Nephron progenitor cell (in vitro differentiated cells): ENCODE results near the gene SYT1.

ENCODE experiments used
- DNase-seq: peaks from one replicate; pipeline ENCODE4 v3.0.0; 2021
- H3K27ac Mint-ChIP-seq: 2 replicates; pipeline ENCODE4 v1.8.0; 2021; ENCODE audit warnings: mild to moderate bottlenecking, moderate library complexity, mixed read lengths
- H3K27me3 Mint-ChIP-seq: 2 replicates; pipeline ENCODE4 v1.8.0; 2021; ENCODE audit warnings: mild to moderate bottlenecking, low read depth, mixed read lengths; ENCODE audit not compliant: poor library complexity
- H3K36me3 Mint-ChIP-seq: 2 replicates; pipeline ENCODE4 v1.8.0; 2021; ENCODE audit warnings: low read depth, mixed read lengths
- H3K4me1 Mint-ChIP-seq: 2 replicates; pipeline ENCODE4 v1.8.0; 2021; ENCODE audit warnings: mixed read lengths
- H3K4me3 Mint-ChIP-seq: 2 replicates; pipeline ENCODE4 v1.8.0; 2021; ENCODE audit warnings: mild to moderate bottlenecking, moderate library complexity, mixed read lengths
- H3K9me3 Mint-ChIP-seq: 2 replicates; pipeline ENCODE4 v1.8.0; 2021; ENCODE audit warnings: mild to moderate bottlenecking, moderate library complexity, mixed read lengths
- CTCF ChIP-seq: fragments of 200-600 bp; sonication (generic); IDR thresholded peaks from 2 replicates; pipeline ENCODE4 v1.5.0; 2021; ENCODE audit warnings: antibody characterized with exemption

SYT1 gene

GRCh38 chr12:79482323-79482722, 617.7 kb downstream of the SYT1 start:
- no peak for DNase-seq
- Mint-ChIP-seq H3K9me3 (peaks cover 5% of the 10 kb centered on the region), H3K36me3 (no peaks in the 10 kb centered on the region), H3K4me1 (no peaks in the 10 kb centered on the region), H3K27ac (no peak overlapping the region), H3K4me3 (no peak overlapping the region), H3K27me3 (no peaks in the 10 kb centered on the region)
- TF ChIP-seq CTCF = no peak

GRCh38 chr12:79482921-79483320, 618.3 kb downstream of the SYT1 start:
- no peak overlapping the region for H3K27ac Mint-ChIP-seq
- TF ChIP-seq CTCF = no peak
- no peaks in the 10 kb centered on the region for H3K27me3 Mint-ChIP-seq
- no peaks in the 10 kb centered on the region for H3K36me3 Mint-ChIP-seq
- no peak overlapping the region for H3K4me3 Mint-ChIP-seq
- peaks cover 5% of the 10 kb centered on the region for H3K9me3 Mint-ChIP-seq
- H3K4me1 Mint-ChIP-seq = no peaks in the 10 kb centered on the region
- no peak for DNase-seq

GRCh38 chr12:79486154-79486553, 621.6 kb downstream of the SYT1 start:
- Mint-ChIP-seq H3K27me3 (no peaks in the 10 kb centered on the region), H3K9me3 (peaks cover 5% of the 10 kb centered on the region), H3K36me3 (no peaks in the 10 kb centered on the region), H3K4me1 (no peaks in the 10 kb centered on the region), H3K27ac (no peak overlapping the region), H3K4me3 (no peak overlapping the region)
- no peak for DNase-seq
- no peak for TF ChIP-seq CTCF

- Mint-ChIP-seq H3K27ac (no peak overlapping the region), H3K9me3 (peaks cover 5% of the 10 kb centered on the region), H3K36me3 (no peaks in the 10 kb centered on the region), H3K4me1 (no peaks in the 10 kb centered on the region), H3K27me3 (no peaks in the 10 kb centered on the region), H3K4me3 (no peak overlapping the region)
- TF ChIP-seq CTCF = no peak
- DNase-seq = no peak
Observed at GRCh38 chr12:79487386-79488110, 623.0 kb downstream of the SYT1 start.
